ENCODE data around the gene PRMT5. TPM values are rescaled to one million over a fixed set of nuclear protein-coding genes. Genes with fewer than 3 reads are reported as not detected.

Gene PRMT5
- polyA plus RNA-seq, 4 donors: 89.7 to 154 (median 139) TPM

GRCh38 chr14:22900081-22900799, 28.9 kb downstream of the PRMT5 start:
- peak in 1 of 4 donors; percentile 47 for DNase-seq (ENCODE audit: low read depth in 4 of 4, low spot score in 3 of 4)

GRCh38 chr14:22898302-22899090, 30.7 kb downstream of the PRMT5 start:
- no peak for DNase-seq (ENCODE audit: low read depth in 4 of 4, low spot score in 3 of 4)

- DNase-seq (ENCODE audit: low read depth in 4 of 4, low spot score in 3 of 4): no peak
Measured at GRCh38 chr14:22897357-22897756, 31.8 kb downstream of the PRMT5 start.

- no peak for DNase-seq (ENCODE audit: low read depth in 4 of 4, low spot score in 3 of 4)
Measured at GRCh38 chr14:22896760-22897159, 32.4 kb downstream of the PRMT5 start.

DNA sequence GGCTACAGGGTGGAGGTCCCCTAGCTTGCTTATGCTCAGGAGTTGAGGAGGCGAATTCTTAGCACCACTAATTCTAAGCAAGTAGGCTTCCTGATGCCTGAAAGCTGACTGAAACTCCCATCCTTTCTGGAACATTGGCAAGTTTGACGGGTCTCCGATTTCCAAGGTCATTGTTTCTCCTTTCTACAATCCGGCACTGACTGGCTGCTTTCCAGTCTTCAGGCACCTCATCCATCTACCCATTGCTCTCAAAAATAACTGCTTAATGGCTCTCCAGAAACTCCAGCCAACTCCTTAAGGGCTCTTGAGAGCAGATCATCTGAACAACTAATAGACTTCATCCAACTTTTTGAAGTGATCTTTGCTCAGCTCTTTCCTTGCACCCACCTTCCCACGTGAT, 32.8 kb downstream of the PRMT5 start:
- DNase-seq (ENCODE audit: low read depth in 4 of 4, low spot score in 3 of 4): no peak

- no peak for DNase-seq (ENCODE audit: low read depth in 4 of 4, low spot score in 3 of 4)
Measured at GRCh38 chr14:22895402-22895801, 33.8 kb downstream of the PRMT5 start.

GRCh38 chr14:22893706-22894105, 35.5 kb downstream of the PRMT5 start:
- DNase-seq (ENCODE audit: low read depth in 4 of 4, low spot score in 3 of 4): no peak

DNA sequence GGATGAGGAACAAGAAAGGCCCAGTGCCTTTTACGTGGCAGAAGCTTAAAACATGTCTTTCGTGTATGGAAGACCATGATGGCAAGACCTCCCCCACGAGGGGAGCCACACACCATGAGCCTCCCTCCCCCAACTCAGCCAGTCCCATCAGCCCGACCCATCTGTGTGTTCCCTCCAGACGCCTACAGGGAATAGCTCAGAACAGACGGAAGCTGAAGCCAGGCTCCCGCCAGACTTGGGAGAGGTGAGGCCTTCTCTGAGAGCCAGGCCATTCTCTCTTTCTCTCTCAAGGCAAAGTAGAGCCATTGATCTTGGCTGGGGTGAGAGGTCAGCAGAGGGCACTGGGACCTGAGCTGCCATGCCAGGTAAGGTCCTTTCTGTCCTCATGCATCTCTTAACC, 36.7 kb downstream of the PRMT5 start:
- DNase-seq (ENCODE audit: low read depth in 4 of 4, low spot score in 3 of 4): no peak

GRCh38 chr14:22890416-22890815, 38.8 kb downstream of the PRMT5 start:
- DNase-seq (ENCODE audit: low read depth in 4 of 4, low spot score in 3 of 4): no peak

- DNase-seq (ENCODE audit: low read depth in 4 of 4, low spot score in 3 of 4): no peak
Measured at GRCh38 chr14:22888662-22889061, 40.5 kb downstream of the PRMT5 start.

DNA sequence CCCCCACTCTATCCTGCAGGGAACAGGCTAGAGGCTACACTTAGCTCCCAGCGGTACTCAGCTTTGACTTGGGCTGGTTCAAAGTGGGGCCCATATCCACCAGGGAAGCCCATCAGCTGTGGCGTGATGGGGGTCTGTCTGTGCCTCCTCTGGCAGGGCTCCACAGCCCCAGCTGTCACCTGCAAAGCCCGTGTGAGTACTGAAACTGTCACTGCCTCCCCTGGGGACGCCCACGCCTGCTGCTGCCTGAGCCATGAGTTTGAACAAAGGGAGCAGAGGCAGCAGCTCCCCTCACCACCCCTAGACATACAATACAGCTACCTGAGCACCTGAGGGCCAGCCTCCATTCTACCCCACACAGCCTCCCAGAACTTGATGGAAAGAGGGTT, 41.2 kb downstream of the PRMT5 start:
- DNase-seq (ENCODE audit: low read depth in 4 of 4, low spot score in 3 of 4): no peak

DNA sequence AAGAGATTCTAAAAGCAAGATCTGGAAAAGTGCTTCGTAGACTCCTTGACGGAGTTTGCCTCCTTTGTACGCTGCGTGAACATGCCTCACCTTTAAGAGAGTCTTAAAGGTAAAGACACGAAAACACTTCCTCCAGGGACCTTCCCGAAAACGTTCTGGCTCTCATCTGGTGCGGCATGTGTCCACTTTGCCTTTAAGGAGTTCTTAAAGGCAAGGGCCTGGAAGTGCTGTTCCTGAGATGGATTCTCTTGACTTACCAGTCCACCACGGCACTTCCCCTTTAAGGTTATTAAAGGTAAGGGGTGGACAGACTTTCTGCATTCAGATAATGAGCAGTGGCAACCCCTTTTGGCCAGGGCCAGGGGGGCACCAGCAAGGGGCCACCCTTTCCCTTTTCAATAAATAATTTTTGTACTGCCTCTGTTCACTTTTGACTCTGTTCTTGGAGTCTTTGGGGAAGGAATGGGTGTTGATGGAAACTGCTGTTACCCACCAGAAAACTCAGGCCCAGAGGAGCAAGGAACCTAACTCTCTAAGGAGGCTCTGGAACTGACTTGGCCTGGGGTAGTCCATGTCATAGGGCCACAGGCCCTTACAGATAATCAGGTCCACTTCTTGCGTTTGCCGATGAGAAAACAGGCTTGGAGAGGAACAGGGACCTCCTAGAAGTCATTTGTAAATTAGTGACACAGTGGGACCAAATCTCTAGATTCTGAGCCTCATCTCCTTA, 41.8 kb downstream of the PRMT5 start:
- peak; percentile 73 to 87 (median 80) for DNase-seq (ENCODE audit: low read depth in 4 of 4, low spot score in 3 of 4)

DNA sequence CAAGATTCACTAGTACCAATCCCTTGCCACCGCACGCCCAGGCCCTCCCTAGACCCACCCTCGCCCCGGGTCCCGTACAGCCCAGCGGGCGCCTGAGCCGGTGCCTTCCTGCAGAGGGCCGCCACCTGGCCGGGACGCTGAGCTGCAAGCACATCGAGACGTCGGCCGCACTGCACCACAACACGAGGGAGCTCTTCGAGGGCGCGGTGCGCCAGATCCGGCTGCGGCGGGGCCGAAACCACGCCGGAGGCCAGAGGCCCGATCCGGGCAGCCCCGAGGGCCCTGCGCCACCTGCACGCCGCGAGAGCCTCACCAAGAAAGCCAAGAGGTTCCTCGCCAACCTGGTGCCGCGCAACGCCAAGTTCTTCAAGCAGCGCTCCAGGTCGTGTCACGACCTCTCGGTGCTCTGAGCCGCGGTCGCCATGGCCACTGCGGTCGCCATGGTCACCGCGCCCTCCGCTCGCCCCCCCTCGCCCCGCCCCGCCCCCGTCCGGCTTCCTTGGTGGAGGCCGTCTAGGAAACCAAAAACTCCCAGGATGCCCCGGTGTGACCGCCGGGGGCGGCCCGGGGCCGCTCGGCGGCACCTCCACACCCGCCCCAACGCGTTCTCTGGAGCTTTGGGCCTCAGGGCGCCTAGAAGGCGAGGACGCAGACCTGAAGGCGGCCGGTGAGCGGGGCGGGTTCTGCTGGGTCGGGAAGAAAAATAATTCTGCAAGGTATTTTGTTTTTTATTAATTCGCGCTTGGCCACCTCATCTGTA, 42.5 kb downstream of the PRMT5 start:
- DNase-seq (ENCODE audit: low read depth in 4 of 4, low spot score in 3 of 4): peak in 2 of 4 donors; percentile 54 to 55

DNA sequence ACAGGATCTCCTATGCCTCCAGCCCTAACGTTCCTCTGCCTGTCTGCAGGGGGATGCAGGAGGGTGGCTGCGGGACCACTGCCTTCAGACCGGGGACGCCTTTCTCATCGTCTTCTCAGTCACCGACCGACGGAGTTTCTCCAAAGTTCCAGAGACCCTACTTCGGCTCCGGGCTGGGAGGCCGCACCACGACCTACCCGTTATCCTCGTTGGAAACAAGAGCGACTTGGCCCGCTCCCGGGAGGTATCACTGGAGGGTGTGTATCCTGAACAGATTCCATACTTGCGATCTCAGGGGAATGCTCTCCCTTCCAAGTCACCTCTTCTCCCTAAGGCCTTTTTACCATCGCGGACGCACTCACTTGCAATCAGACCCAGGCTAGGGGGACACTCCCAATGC, 43.2 kb downstream of the PRMT5 start:
- DNase-seq (ENCODE audit: low read depth in 4 of 4, low spot score in 3 of 4): no peak

DNA sequence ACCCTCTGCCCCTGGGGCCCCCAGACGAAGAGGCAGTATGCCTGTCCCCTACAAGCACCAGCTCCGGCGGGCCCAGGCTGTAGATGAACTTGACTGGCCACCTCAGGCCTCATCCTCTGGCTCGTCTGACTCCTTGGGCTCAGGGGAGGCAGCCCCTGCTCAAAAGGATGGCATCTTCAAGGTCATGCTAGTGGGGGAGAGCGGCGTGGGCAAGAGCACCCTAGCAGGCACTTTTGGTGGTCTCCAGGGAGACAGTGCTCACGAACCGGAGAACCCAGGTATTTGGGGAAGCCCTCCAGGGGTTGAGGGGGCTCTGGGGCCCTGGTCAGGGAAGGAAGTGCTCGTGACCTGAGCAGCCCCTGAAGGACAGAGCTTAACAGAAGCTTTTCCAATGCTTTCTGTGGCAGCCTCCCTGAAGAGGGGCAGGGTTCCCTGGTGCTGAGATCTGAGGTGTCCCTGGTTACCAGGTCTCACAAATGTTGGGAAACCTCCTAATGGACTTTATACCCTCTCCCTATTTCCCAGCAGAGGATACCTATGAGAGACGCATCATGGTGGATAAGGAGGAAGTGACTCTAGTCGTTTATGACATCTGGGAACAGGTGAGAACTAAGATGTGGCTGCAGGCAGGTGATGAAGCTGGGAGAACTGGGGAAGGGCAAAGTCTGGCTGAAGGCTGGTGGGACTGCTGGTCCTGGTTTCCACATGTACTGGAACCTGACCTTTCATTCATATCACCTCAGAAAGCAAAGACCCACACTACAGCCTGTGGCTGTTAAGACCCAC, 44.2 kb downstream of the PRMT5 start:
- no peak for DNase-seq (ENCODE audit: low read depth in 4 of 4, low spot score in 3 of 4)

DNA sequence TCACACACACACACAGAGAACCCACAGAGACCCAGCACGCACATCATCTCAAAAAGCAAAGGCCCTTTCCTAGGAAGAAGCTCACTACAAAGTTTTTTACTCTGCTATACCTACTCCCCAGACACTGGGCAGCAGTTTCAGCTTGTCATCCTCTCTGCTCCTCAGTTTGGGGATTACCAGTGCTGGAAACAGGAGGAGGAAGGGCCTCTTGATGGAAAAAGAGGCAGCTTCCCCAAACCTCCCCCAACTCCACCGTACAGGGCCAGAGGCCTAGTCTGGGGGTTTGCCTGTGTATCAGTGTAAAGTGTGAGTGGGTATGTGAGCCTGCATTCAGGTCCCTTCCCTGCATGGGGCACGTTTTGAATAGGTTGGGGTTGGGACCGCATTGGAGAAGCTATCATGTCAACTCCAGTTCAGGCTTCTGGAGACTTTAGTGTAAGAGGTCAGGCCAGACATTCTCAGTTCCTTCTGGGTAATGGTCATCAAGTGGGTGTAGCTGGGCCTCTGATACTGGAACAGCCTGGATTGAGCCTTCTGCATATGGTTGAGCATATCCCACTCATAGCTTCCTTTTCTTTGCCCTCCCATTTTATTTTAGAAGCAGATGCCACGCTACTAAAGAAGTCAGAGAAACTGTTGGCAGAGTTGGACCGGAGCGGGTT, 45.0 kb downstream of the PRMT5 start:
- no peak for DNase-seq (ENCODE audit: low read depth in 4 of 4, low spot score in 3 of 4)

DNA sequence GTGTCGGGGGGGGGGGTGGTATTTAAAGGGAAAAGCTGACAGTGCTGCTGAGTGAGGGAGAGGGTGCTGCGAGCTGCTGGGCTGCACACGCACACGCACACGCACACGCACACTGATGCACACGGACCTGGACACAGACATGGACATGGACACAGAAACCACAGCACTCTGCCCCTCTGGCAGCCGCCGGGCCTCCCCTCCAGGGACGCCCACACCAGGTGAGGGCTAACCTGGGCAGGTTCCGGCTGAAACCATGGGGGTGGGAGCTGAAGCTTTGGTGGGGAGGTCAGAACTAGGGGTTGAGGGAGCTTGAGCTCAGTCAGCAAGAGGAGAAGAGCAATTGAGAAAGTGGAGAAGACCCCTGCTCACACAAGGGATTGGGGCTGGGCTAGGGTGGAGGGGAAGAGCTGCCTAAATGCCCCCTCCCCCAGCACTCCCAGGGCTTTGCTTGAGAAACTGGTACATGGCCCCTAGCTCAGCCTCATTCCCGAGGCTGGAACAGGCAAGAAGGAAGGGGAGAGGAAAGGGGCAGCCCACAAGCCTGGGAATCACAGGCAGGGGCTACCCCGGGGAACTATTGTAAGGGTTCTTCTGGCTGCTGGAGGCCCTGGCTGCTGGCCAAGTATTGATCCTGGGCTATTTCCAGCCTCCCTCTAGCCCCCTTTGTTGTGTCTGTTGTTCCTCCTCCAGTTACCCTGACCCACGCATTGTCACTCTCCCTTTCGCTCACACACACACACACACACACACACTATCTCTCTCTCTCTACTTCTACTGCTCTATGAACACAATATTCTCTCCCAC, 45.8 kb downstream of the PRMT5 start, which contains the start of gene REM2:
Gene REM2, plus strand, starts transcription at position 50 of the 804 bp plus-strand sequence. Its CDS starts 66 bp downstream, at position 116.
- DNase-seq (ENCODE audit: low read depth in 4 of 4, low spot score in 3 of 4): no peak

GRCh38 chr14:22882529-22883172, 46.5 kb downstream of the PRMT5 start:
- peak in 2 of 4 donors; percentile 60 to 77 for DNase-seq (ENCODE audit: low read depth in 4 of 4, low spot score in 3 of 4)

Measured in left renal pelvis (tissue), 4 donors.